ENCODE results near the gene LIPG.
"Not testable (repeated sequence)": the region's sequence is repeated elsewhere in the genome, so short reads cannot be mapped to it uniquely, and the experiment has no call there.

The LIPG gene

DNA sequence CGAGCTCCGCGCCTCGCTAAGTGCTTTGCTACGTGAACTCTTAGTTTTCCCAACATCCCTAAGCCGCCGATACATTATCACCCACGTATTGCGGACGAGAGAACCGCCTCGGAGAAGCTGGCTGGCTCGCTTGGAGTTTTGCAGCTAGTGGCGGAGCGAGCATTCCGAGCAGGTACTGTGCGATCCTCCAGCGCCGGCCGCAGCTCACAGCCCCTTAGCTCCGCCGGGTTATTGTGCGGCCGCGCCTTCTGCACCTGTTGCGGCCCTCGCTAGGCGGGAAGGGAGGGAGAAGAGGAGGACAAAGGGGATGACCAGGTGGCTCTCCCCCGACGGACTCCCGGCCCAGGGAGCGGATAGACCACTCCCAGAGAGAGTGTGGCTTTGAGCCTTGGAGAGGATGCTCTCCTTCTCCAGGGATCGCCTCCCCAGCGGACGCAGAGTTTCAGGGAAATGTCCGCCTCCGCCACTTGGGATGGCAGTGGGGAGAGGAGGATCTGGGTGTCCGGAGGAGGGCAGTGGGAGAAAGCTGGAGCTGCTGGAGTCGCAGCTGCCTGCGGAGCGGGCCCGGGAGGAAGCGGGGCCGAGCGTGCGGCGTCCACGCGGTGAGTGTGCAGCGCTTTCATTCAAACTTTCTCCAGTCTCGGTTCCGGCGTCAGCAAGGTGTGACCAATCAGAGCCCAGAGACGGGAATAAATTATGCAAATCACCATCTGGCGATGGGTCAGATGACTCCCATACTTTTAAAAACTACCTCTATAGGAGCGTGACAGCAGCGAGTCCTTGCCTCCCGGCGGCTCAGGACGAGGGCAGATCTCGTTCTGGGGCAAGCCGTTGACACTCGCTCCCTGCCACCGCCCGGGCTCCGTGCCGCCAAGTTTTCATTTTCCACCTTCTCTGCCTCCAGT, at the start of gene LIPG:
Gene LIPG, plus strand, starts transcription at position 769 of the 905 bp plus-strand sequence. CDS start 252 bp downstream, outside the sequence.
- DNase-seq = peak; percentile 29 to 46

DNA sequence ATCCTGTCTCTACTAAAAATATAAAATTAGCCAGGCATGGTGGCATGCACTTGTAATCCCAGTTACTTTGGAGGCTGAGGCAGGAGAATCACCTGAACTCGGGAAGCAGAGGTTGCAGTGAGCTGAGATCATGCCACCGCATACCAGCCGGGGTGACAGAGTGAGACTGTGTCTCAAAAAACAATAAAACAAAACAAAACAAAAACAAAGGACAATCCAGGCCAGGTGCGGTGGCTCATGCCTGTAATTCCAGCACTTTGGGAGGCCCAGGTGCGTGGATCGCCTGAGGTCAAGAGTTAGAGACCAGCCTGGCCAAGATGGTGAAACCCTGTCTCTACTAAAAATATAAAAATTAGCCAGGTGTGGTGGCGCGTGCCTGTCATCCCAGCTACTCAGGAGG, 49.0 kb upstream of the LIPG start:
- not testable (repeated sequence) for DNase-seq

GRCh38 chr18:49514577-49514976, 47.3 kb upstream of the LIPG start:
- DNase-seq = no peak

GRCh38 chr18:49515003-49515402, 46.9 kb upstream of the LIPG start:
- DNase-seq = not testable (repeated sequence)

GRCh38 chr18:49515516-49515915, 46.3 kb upstream of the LIPG start:
- DNase-seq = no peak

- DNase-seq = no peak
These were observed 44.4 kb upstream of the LIPG start for GRCh38 chr18:49517483-49517882.

GRCh38 chr18:49519101-49519971, 42.5 kb upstream of the LIPG start:
- no peak for DNase-seq

DNA sequence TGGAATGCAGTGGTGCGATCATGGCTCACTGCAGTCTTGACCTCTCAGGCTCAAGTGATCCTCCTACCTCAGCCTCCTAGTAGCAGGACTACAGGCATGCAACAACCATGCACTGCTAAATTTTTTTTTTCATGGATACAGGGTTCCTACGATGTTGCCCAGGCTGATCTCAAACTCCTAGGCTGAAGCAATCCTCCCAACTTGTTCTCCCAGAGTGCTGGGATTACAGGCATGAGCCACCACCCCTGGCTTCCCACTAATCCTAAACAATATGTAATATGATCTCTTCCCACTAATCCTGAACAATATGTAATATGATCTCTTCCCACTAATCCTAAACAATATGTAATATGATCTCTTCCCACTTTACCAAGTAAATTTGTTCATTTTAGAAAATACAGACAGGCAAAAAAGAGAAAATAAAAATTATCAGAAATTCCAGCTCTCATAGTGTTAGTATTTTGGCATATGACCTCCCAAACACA, 41.2 kb upstream of the LIPG start:
- DNase-seq = no peak

- DNase-seq = no peak
These were observed 40.5 kb upstream of the LIPG start for GRCh38 chr18:49521216-49521835.

DNA sequence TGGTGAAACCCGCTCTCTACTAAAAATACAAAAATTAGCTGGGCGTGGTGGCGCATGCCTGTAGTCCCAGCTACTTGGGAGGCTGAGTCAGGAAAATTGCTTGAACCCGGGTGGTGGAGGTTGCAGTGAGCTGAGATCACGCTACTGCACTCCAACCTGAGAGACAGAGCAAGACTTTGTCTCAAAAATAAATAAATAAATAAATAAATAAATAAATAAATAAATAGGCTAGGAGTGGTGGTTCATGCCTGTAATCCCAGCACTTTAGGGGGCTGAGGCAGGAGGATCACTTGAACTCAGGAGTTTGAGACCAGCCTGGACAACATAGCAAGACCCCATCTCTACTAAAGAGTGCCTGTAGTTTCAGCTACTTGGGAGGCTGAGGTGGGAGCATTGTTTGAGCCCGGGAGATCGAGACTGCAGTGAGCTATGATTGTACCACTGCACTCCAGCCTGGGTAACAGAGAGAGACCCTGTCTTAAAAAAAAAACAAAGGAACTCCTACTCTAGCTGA, 38.2 kb upstream of the LIPG start:
- DNase-seq = not testable (repeated sequence)

DNA sequence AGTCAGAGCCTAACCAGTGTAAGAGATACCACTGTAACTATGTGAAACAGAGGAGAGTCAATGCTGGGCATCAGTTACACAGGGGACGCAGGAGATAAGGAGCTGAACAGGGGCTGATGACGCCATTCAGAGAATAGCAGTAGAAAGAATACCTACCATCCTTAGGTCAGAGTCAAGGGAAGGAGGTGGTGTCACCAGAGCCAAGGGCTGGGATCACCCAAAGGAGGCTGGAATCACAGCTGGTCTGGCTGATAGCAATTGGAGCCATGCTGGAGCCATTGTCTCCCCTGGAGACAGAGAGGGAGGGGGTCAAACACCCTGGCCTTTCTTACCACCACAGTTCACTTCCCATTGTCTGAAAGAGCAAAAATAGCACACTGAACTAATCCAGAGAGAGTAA, 37.5 kb upstream of the LIPG start:
- no peak for DNase-seq

DNA sequence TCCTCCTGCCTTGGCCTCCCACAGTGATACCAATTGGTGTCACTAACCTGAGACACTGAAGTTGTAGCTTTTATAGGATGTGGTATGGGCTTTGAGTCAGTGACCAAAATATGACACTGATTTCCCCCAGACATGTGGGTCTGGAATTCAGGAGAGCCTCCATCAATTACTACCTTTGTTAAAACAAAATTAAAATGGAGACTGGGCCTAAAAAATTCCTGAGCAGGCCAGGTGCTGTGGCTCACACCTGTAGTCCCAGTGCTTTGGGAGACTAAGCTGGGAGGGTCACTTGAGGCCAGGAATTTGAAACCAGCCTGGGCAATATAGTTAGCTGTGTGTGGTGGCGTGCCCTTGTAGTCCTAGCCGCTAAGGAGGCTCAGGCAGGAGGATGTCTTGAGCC, 36.9 kb upstream of the LIPG start:
- DNase-seq = no peak

- no peak for DNase-seq
These were observed 35.9 kb upstream of the LIPG start for GRCh38 chr18:49525981-49526380.

GRCh38 chr18:49527631-49528327, 34.1 kb upstream of the LIPG start:
- no peak for DNase-seq

DNA sequence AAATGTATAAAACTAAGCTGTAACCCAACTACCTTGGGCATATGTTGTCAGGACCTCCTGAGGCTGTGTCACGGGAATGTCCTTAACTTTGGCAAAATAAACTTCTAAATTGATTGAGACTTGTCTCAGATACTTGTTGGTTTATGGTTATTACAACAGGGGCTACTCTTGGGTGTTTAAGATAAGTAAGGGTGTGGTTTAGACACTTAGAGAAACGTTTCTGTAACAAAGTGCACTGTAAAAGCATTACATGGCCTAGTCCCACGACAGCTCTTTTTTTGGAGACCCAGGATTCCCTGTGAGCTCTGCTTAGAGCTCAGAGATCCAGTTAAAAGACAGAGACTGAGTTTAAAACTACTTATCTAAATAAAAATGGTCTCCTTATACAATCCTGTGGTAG, 32.3 kb upstream of the LIPG start:
- DNase-seq = no peak

- no peak for DNase-seq
These were observed 30.1 kb upstream of the LIPG start for GRCh38 chr18:49531678-49532153.

GRCh38 chr18:49534846-49535601, 26.8 kb upstream of the LIPG start:
- DNase-seq = no peak

DNA sequence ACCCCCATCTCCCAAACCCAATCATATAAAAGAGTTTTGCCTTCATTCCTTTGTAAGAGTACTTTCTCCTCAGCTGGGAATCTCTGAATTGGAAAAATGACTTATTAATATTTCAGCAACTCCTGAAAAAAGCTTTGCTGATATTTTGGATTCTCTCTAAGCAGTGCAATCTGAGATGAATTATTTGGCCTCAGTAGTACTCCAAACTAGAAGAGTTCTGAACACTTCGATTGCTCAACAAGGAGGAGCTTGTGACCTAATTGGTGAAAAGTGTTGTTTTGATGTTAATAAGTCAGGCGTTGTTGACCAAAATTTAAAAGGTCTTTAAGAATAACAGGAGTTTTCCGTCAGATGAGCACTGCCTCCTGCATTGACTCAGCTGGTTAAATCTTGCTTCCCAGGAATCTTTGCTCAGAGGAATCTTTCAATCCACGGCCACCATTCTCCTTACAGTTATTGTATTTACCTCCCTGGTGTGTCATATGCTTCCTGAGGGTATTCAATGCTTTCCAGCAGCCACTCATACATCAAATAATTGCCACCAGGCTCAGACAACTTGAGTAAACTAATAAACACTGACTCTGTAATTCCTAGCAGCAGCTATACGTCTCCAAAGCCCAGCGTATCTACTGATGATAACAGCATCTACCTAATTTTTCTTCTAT, 24.5 kb upstream of the LIPG start:
- no peak for DNase-seq

DNA sequence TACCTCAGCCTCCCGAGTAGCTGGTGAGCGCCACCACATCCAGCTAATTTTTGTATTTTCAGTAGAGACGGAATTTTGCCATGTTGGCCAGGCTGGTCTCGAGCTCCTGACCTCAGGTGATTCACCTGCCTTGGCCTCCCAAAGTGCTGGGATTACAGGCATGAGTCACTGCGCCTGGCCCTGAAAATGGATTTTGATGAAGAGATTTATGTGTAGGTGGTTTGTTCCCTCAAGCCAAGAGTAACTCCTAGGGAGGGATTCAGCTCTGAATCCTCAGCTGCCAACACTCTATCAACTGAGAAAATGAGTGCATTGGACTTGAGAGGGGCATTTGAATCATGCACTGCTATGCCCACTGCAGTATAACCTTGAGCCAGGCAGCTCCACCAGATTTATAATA, 17.5 kb upstream of the LIPG start:
- DNase-seq = no peak

DNA sequence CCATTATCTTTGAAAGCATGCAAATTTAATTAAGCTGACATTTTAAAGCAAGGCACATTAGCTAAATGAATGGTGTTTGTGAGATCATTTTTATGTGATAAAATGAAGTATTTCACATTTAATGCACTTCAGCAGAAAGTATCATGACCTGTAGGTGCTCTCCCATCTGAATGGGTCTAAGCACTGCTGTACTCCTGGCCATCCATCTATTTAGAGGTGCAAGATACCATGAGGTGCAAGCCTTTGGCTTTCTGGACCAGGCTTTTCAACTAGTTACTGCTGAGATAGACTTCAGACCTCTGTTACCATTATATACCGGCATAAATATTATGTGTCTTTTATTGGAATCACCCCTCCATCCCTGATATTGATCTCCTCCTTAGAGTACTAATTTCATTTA, 15.6 kb upstream of the LIPG start:
- no peak for DNase-seq
